Ramos (cell line): ENCODE data around the gene S1PR5.
"Not testable (repeated sequence)": the region's sequence is repeated elsewhere in the genome, so short reads cannot be mapped to it uniquely, and the experiment has no call there.

ENCODE experiments used
- in situ Hi-C: fragments of 300-500 bp; cut with MboI; formaldehyde crosslinking; loops from one replicate; pipeline ENCODE4 v1.14.3; 2022; ENCODE audit warnings: low sequenced_read_pairs; ENCODE audit not compliant: unreplicated experiment

The S1PR5 gene

GRCh38 chr19:10517361-10517759 lies at the start of gene S1PR5:
Gene S1PR5 (minus strand): TSS chr19:10517447. CDS start chr19:10515011, 2,436 bp downstream.
- in situ Hi-C loops = no loop called here

- in situ Hi-C loops = no loop called here
These were observed 49.6 kb upstream of the S1PR5 start for GRCh38 chr19:10566658-10567410.

GRCh38 chr19:10566408-10566657 lies 49.1 kb upstream of the S1PR5 start:
- in situ Hi-C loops = no loop called here

- in situ Hi-C loops = no loop called here
These were observed 48.5 kb upstream of the S1PR5 start, which contains the start of gene KRI1 for GRCh38 chr19:10565567-10566407. Gene KRI1 (minus strand): TSS chr19:10566010. CDS start chr19:10565999, 11 bp downstream.

GRCh38 chr19:10565028-10565566 lies 47.9 kb upstream of the S1PR5 start:
- in situ Hi-C loops = no loop called here

- in situ Hi-C loops = no loop called here
These were observed 45.4 kb upstream of the S1PR5 start for GRCh38 chr19:10562609-10563008.

GRCh38 chr19:10560154-10560553 lies 42.9 kb upstream of the S1PR5 start:
- in situ Hi-C loops = no loop called here

- in situ Hi-C loops = no loop called here
These were observed 40.5 kb upstream of the S1PR5 start for GRCh38 chr19:10557603-10558197.

- in situ Hi-C loops = no loop called here
These were observed 38.3 kb upstream of the S1PR5 start for GRCh38 chr19:10555610-10555973.

GRCh38 chr19:10554760-10555609 lies 37.7 kb upstream of the S1PR5 start:
- in situ Hi-C loops = no loop called here

- in situ Hi-C loops = no loop called here
These were observed 36.7 kb upstream of the S1PR5 start for GRCh38 chr19:10553943-10554381.

GRCh38 chr19:10553087-10553667 lies 35.9 kb upstream of the S1PR5 start:
- in situ Hi-C loops = no loop called here

- in situ Hi-C loops = no loop called here
These were observed 35.3 kb upstream of the S1PR5 start for GRCh38 chr19:10552510-10553053.

- in situ Hi-C loops = no loop called here
These were observed 34.6 kb upstream of the S1PR5 start for GRCh38 chr19:10551698-10552301.

GRCh38 chr19:10551006-10551405 lies 33.8 kb upstream of the S1PR5 start:
- in situ Hi-C loops = not testable (repeated sequence)

- in situ Hi-C loops = no loop called here
These were observed 33.1 kb upstream of the S1PR5 start for GRCh38 chr19:10550336-10550735.

GRCh38 chr19:10549733-10550132 lies 32.5 kb upstream of the S1PR5 start:
- in situ Hi-C loops = no loop called here

GRCh38 chr19:10548746-10549276 lies 31.6 kb upstream of the S1PR5 start:
- in situ Hi-C loops = no loop called here

- in situ Hi-C loops = no loop called here
These were observed 29.6 kb upstream of the S1PR5 start for GRCh38 chr19:10546817-10547216.
